Keratinocyte (primary cell): ENCODE measurements around the gene NUAK1. TPM values are rescaled to one million over a fixed set of nuclear protein-coding genes. Genes with fewer than 3 reads are reported as not detected.
A peak's percentile ranks its signal among the peaks of the same experiment; 100 is the strongest.

Source experiments
- DNase-seq: peaks from one replicate; pipeline ENCODE4 v3.0.0-alpha.2; 2011; ENCODE audit warnings: low read depth, missing footprints, low spot score
- FAIRE-seq: peaks from 2 replicates; lab custom pipeline; 2011; peaks lifted over from hg19 to GRCh38; lab: Jason Lieb, UNC
- H2AFZ ChIP-seq: 2 replicates; pipeline ENCODE4 v1.6.0; 2012; ENCODE audit warnings: low read length, control low read depth, inconsistent platforms; ENCODE audit not compliant: control insufficient read depth
- H3K27ac ChIP-seq: 2 replicates; pipeline ENCODE4 v1.5.1; 2011; ENCODE audit warnings: low read length; ENCODE audit not compliant: control insufficient read depth, insufficient read depth
- H3K27me3 ChIP-seq: 3 replicates; pipeline ENCODE4 v1.6.0; 2011; ENCODE audit warnings: low read length; ENCODE audit not compliant: control insufficient read depth, insufficient read depth; ENCODE audit errors: extremely low read depth
- H3K36me3 ChIP-seq, 2 experiments: 2 replicates in 1 of 2; 3 replicates in 1 of 2; pipeline ENCODE4 v1.5.1; 2011; ENCODE audit warnings: low read length in 2 of 2, mild to moderate bottlenecking in 1 of 2; ENCODE audit not compliant: control insufficient read depth in 2 of 2, insufficient read depth in 2 of 2; ENCODE audit errors: extremely low read depth in 1 of 2
- H3K4me1 ChIP-seq: 3 replicates; pipeline ENCODE4 v1.5.1; 2011; ENCODE audit warnings: low read length; ENCODE audit not compliant: control insufficient read depth, insufficient read depth; ENCODE audit errors: extremely low read depth
- H3K4me2 ChIP-seq: 3 replicates; pipeline ENCODE4 v1.6.0; 2011; ENCODE audit warnings: low read depth, low read length; ENCODE audit not compliant: control insufficient read depth, insufficient read depth; ENCODE audit errors: extremely low read depth
- H3K4me3 ChIP-seq, 3 experiments: fragments of 200-600 bp in 1 of 3; sonication (generic) in 1 of 3; 2 replicates in 2 of 3; 3 replicates in 1 of 3; pipeline ENCODE4 v1.5.1; 2011 to 2016; ENCODE audit warnings: low read length in 3 of 3, mild to moderate bottlenecking in 3 of 3, control low read depth in 2 of 3, inconsistent platforms in 1 of 3, low read depth in 1 of 3, mixed read lengths in 1 of 3, mixed run types in 1 of 3, moderate library complexity in 1 of 3; ENCODE audit not compliant: control insufficient read depth in 2 of 3, insufficient read depth in 2 of 3; ENCODE audit errors: extremely low read depth in 1 of 3
- H3K79me2 ChIP-seq: 2 replicates; pipeline ENCODE4 v1.6.0; 2012; ENCODE audit warnings: low read length; ENCODE audit not compliant: control insufficient read depth, insufficient read depth
- H3K9ac ChIP-seq: 3 replicates; pipeline ENCODE4 v1.6.0; 2011; ENCODE audit warnings: low read length; ENCODE audit not compliant: control insufficient read depth, insufficient read depth; ENCODE audit errors: extremely low read depth
- H3K9me1 ChIP-seq: 3 replicates; pipeline ENCODE4 v1.6.0; 2011; ENCODE audit warnings: low read length; ENCODE audit not compliant: control insufficient read depth, insufficient read depth; ENCODE audit errors: extremely low read depth
- H3K9me3 ChIP-seq: 2 replicates; pipeline ENCODE4 v1.5.1; 2012; ENCODE audit warnings: low read depth, low read length; ENCODE audit not compliant: control insufficient read depth
- H4K20me1 ChIP-seq: 3 replicates; pipeline ENCODE4 v1.6.0; 2011; ENCODE audit warnings: low read length; ENCODE audit not compliant: control insufficient read depth, insufficient read depth; ENCODE audit errors: extremely low read depth
- EZH2 ChIP-seq: IDR thresholded peaks from one replicate; pipeline ENCODE4 v1.6.1; 2012; ENCODE audit warnings: inconsistent platforms, mild to moderate bottlenecking, low read length, moderate library complexity
- dilution Hi-C: fragments of 300-500 bp; cut with MboI; formaldehyde crosslinking; loops from one replicate; pipeline ENCODE4 v1.7.0; 2020; ENCODE audit warnings: low sequenced_read_pairs; ENCODE audit not compliant: extremely low pct_ligation_motif_present
- polyA plus RNA-seq, 5 experiments: library from polyadenylated mRNA; depleted of rRNA in 3 of 5; stranded (reverse) in 3 of 5; stranded (forward) in 1 of 5; unstranded in 1 of 5; fragments of >200 nt; gene quantifications; 1 replicate in 1 of 5; 2 replicates in 3 of 5; 3 replicates in 1 of 5; pipeline versions ENCODE4 v1.2.1 to v1.2.3, GENCODE V29; 2011 to 2012; ENCODE audit warnings: missing spikeins in 2 of 5, low read depth in 1 of 5, low replicate concordance in 1 of 5
- TF ChIP-seq, protein P1 (sequence below), 3 experiments: IDR thresholded peaks in 1 of 3; conservative IDR thresholded peaks in 1 of 3; optimal IDR thresholded peaks in 1 of 3; 2 replicates in 2 of 3; 3 replicates in 1 of 3; pipeline versions ENCODE3 to v1.5.1; 2011; ENCODE audit warnings: low read length in 3 of 3, mild to moderate bottlenecking in 3 of 3, moderate library complexity in 2 of 3, control low read depth in 1 of 3, inconsistent platforms in 1 of 3; ENCODE audit not compliant: insufficient read depth in 2 of 3; ENCODE audit errors: extremely low read depth in 1 of 3

The NUAK1 gene
- polyA plus RNA-seq, 1 donor (not counting 4 experiments of a cell fraction or from before 2014, with no cell fraction given): 12.3 TPM

DNA sequence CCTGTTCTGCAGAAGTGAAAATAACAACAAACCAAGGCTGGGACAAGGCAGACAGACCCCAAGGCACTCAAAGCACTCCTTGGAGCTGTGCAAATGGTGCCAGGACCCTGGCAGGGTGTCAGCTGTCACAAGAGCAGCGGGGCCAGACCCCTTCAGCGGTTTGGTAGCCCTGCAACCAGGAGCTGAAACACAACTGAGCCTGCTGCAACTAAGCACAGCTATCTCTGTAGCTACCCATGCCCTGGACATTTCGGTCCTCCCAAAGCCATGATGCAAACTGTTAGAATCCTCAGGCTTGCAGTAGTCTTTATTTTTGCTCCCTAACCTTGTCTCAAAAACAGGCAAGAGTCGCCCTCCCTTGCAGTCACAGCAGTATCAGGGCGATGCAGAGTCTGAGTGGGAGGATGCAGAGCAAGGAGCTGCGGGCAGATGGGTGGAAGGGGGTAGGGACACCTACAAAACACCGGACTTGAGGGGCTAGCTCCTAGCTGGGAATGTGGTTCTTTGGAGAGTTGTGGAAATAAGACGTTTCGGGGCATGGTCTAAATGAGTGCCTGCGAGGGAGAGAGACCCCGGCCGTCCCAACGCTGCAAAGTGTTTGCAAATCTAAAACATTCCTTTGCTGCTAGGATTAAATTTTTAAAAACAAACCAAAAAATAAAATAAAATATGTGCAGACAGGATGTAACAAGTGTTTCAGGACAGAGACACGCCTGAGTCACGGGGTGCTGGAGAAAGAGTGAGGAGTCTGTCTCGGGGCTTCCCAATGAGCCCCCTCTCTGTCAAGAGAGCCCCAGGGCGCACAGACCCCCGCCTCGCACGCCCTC, 1.0 kb downstream of the NUAK1 start:
- no peak for DNase-seq
- peak overlapping the region; percentile 91 for H3K4me2 ChIP-seq
- peak overlapping the region; percentile 62 for H3K27ac ChIP-seq
- peaks cover 51% of the 10 kb centered on the region for H3K79me2 ChIP-seq
- H3K4me1 ChIP-seq: peaks cover 50% of the 10 kb centered on the region
- H3K9ac ChIP-seq: peak overlapping the region; percentile 80
- TF ChIP-seq, protein P1, sequence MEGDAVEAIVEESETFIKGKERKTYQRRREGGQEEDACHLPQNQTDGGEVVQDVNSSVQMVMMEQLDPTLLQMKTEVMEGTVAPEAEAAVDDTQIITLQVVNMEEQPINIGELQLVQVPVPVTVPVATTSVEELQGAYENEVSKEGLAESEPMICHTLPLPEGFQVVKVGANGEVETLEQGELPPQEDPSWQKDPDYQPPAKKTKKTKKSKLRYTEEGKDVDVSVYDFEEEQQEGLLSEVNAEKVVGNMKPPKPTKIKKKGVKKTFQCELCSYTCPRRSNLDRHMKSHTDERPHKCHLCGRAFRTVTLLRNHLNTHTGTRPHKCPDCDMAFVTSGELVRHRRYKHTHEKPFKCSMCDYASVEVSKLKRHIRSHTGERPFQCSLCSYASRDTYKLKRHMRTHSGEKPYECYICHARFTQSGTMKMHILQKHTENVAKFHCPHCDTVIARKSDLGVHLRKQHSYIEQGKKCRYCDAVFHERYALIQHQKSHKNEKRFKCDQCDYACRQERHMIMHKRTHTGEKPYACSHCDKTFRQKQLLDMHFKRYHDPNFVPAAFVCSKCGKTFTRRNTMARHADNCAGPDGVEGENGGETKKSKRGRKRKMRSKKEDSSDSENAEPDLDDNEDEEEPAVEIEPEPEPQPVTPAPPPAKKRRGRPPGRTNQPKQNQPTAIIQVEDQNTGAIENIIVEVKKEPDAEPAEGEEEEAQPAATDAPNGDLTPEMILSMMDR (optimal IDR thresholded peaks at IDR 0.05 in 1 of 3, IDR thresholded peaks at IDR 0.05 in 1 of 3, conservative IDR thresholded peaks at IDR 0.05 in 1 of 3; ENCODE audit: extremely low read depth in 1 of 3, insufficient read depth in 2 of 3, low read length in 3 of 3): no peak
- TF ChIP-seq EZH2: no peak
- H4K20me1 ChIP-seq: no peaks in the 10 kb centered on the region
- H3K27me3 ChIP-seq: no peaks in the 10 kb centered on the region
- H3K9me1 ChIP-seq: no peaks in the 10 kb centered on the region
- no peaks in the 10 kb centered on the region for H3K9me3 ChIP-seq
- peak overlapping the region; percentile 13 for H2AFZ ChIP-seq
- no peaks in the 10 kb centered on the region for H3K36me3 ChIP-seq
- dilution Hi-C loops: no loop called here
- no peak for FAIRE-seq
- H3K4me3 ChIP-seq: peak overlapping the region; percentile 69 to 82 (median 81)

DNA sequence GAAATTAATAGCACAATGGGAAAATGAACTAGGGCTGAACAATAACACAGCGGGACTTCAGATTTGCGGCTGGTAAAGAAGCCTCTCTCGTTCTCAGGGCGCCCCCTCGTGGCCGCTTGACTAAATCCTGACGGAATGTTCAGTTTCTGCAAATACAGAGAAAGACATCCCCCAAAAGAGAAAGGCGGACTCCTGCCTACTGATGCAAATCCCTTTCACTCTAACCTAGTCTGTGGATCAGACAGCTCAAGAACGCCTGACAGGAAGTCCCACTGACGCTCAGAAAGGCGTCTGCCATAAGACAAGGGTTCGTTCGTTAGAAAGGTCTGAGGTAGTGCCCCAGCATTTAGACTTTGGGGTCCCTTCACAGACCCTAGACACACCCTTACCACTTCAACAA, 2.5 kb downstream of the NUAK1 start:
- no peak for DNase-seq

More for the DNA sequence above, 2.5 kb downstream of the NUAK1 start:
- H3K79me2 ChIP-seq: peaks cover 64% of the 10 kb centered on the region
- H3K4me1 ChIP-seq: peaks cover 60% of the 10 kb centered on the region
- peak overlapping the region; percentile 89 for H3K27ac ChIP-seq
- no peaks in the 10 kb centered on the region for H3K9me1 ChIP-seq
- no peaks in the 10 kb centered on the region for H3K27me3 ChIP-seq
- H3K9ac ChIP-seq: peak overlapping the region; percentile 80
- no peaks in the 10 kb centered on the region for H3K36me3 ChIP-seq
- TF ChIP-seq, protein P1 (optimal IDR thresholded peaks at IDR 0.05 in 1 of 3, IDR thresholded peaks at IDR 0.05 in 1 of 3, conservative IDR thresholded peaks at IDR 0.05 in 1 of 3; ENCODE audit: extremely low read depth in 1 of 3, insufficient read depth in 2 of 3, low read length in 3 of 3): peak; percentile 73 to 81 (median 78)
- no peak for TF ChIP-seq EZH2
- peak; percentile 67 for FAIRE-seq
- H4K20me1 ChIP-seq: no peaks in the 10 kb centered on the region
- dilution Hi-C loops: no loop called here
- peak overlapping the region; percentile 41 for H2AFZ ChIP-seq
- H3K9me3 ChIP-seq: no peaks in the 10 kb centered on the region
- peak overlapping the region; percentile 61 to 82 (median 81) for H3K4me3 ChIP-seq
- H3K4me2 ChIP-seq: peak overlapping the region; percentile 91
